Activated CD8-positive, alpha-beta memory T cell treated with anti-CD3 and anti-CD28 coated beads, Interleukin-2, amount 50 U/mL, for 1 hour (primary cell): ENCODE measurements around the gene ARL5C.

ENCODE experiments used
- DNase-seq: peaks from one replicate; pipeline ENCODE4 v3.0.0-alpha.2; 2020; ENCODE audit errors: extremely low read depth

Gene ARL5C

DNA sequence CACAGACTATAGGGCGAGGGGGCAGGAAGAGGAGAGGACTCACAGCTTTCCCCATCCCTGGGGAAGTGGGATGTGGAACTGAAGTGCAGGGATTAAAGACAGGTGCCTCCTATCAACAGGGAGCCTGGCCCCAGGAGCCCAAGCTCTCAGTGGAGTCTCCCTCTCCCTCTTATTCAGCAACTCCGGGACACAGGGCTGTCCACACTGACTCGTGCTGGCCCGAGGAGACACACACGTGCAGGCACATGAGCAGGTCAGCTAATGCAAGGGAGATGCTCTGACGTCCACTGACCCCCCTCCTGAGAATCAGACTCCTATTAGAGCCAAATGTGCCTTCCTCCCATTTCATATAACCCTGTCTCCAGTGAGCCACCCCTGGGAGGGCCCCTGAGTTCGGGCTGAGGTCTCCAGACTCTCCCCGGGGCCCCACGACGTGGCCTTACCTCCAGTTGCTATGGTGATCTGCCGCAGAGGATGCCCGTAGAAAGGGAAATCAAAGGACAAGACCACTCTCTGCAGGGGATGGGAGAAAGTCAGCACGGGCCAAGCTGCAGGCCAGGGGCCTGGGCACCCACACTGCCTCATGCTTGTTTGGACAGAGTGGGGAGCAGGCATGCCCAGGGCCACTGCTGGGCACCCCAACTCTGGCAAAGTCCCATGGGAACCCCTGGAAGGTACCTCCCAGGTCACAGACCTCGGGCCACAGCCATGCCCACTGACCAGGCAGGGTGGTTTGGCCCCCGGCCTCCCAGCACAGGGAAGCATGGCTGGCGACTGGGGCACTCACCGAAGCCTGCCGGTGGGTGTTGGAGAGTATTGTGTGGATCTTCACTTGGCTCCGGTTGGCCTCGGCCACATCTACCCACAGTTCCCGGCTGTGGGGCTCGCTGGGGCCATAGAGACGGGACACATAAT lies 57.2 kb downstream of the ARL5C start:
- no peak for DNase-seq

DNA sequence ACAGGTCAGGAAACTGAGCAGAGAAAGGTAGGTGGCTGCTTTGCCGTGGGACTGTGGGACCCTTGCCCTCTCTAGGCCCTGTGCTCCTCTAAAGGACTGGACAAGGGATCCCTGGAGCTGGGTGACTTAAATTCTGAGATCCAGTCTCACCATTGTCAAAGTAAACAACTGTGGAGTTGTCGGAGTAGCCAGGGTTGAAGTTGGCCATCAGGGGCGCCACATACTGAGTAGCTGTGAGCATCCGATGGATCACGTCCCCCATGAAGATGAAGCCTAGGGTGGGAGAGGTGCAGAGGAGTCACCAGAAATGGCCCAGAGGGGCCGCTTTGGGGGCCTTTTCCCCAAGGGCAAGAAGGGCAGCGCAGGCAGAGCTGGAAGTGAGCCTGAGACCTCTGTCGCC lies 58.0 kb downstream of the ARL5C start:
- no peak for DNase-seq

- no peak for DNase-seq
Observed at GRCh38 chr17:39107155-39107554, 58.8 kb downstream of the ARL5C start.
